ENCODE data around the gene SIGLEC7. TPM values are rescaled to one million over a fixed set of nuclear protein-coding genes. Genes with fewer than 3 reads are reported as not detected.

SIGLEC7 gene
- total RNA-seq, 4 donors from 2014 or later = 0.54 to 1.0 TPM; not detected in 2

GRCh38 chr19:51097166-51097738, 44.8 kb upstream of the SIGLEC7 start:
- intact Hi-C loops (cut with DNase I) = loop anchor here (5.0 kb wide), 1 partner anchor 75 kb away; no protein-coding TSS in a partner anchor
- Histone ChIP-seq H3K9me3 (no peaks in the 10 kb centered on the region), H3K4me1 (peaks cover 21 to 25% of the 10 kb centered on the region in 2 donors), H3K36me3 (peaks cover 0 to 5% of the 10 kb centered on the region in 2 donors), H3K27ac (no peak overlapping the region), H3K4me3 (replicated peaks in 1 of 3) (no peak overlapping the region), H3K27me3 (no peaks in the 10 kb centered on the region)
- TF ChIP-seq CTCF (IDR thresholded peaks at IDR 0.05) (peak in 5 of 6 experiments; percentile 35 to 78 (median 50)), POLR2A (IDR thresholded peaks at IDR 0.05) (no peak)
- WGBS, 2 donors = 13 to 17% methylated on average over 7 to 8 of the region's 8 CpGs
- peak; percentile 49 to 75 for DNase-seq

DNA sequence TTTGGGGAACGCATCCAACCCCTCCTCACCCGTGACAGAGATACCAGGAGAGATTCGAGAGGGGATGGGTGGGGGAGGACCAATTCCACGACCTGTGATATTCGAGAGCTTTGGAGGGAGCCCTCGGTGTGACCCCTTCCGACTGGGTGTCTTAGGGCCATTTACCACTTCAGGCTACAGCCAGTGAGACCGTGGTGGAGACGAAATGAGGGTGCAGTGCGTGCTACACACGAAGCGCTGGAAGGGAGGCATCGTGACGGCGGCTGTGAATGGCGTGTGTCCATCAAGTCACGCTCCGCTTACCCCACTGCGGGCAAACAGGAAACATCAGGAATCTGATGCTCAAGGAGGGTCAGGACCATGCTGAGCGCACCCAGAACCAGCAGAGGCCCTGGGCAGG, 44.3 kb upstream of the SIGLEC7 start:
- WGBS, 2 donors = 81 to 84% methylated on average over 19 to 20 of the region's 20 CpGs
- Histone ChIP-seq H3K4me3 (replicated peaks in 1 of 3) (no peak overlapping the region), H3K36me3 (peaks cover 0 to 11% of the 10 kb centered on the region in 2 donors), H3K4me1 (peaks cover 21 to 22% of the 10 kb centered on the region in 2 donors), H3K27ac (no peak overlapping the region), H3K27me3 (no peaks in the 10 kb centered on the region), H3K9me3 (no peaks in the 10 kb centered on the region)
- no peak for TF ChIP-seq POLR2A (IDR thresholded peaks at IDR 0.05)
- no peak for TF ChIP-seq CTCF (IDR thresholded peaks at IDR 0.05)
- intact Hi-C loops (cut with DNase I) = loop anchor here (5.0 kb wide), 1 partner anchor 75 kb away; no protein-coding TSS in a partner anchor
- no peak for DNase-seq

DNA sequence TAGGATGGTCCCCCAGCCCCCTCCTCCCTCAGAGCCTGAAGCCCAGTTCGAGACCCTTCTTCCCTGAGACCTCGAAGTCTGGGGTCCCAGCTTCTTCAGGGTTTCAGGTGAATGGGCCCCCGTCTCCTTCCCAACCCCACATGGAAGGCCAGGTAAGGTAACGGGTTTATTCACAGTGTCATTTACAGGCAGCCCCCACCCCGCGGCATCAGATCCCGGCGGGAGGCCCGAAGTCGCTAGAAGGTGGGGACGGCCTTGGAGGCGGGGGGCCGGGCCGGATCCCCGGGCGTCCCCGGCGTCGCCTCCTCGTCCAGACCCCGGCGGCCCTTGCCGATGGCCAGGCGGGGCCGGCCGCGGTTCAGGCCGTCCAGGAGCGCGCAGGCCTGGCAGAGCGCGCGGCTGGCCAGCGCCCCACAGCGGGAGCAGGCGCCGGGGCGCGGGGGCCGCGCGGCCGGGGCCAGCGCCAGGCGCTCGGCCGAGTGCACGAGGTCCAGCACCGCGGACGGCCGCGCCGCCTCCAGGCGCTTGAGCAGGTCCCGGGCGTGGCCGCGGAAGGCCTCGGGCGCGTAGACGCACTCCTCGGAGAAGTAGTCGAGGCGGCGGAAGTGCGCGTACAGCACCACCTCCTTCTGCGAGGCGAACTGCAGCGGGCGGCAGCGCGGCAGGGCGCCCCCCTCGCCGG, 43.6 kb upstream of the SIGLEC7 start:
- H3K27me3 ChIP-seq = no peaks in the 10 kb centered on the region
- peaks cover 14 to 17% of the 10 kb centered on the region in 2 donors for H3K4me1 ChIP-seq
- TF ChIP-seq CTCF (IDR thresholded peaks at IDR 0.05) (peak in 1 of 6 experiments; percentile 28), POLR2A (IDR thresholded peaks at IDR 0.05) (no peak)
- 63 to 89% methylated on average over 5 to 10 of the region's 78 CpGs for WGBS, 2 donors
- H3K36me3 ChIP-seq = peaks cover 0 to 12% of the 10 kb centered on the region in 2 donors
- H3K4me3 ChIP-seq (replicated peaks in 1 of 3) = no peak overlapping the region
- intact Hi-C loops (cut with DNase I) = loop anchor here (5.0 kb wide), 1 partner anchor 76 kb away; no protein-coding TSS in a partner anchor
- DNase-seq = peak; percentile 54
- H3K9me3 ChIP-seq = no peaks in the 10 kb centered on the region
- H3K27ac ChIP-seq = no peak overlapping the region

- intact Hi-C loops (cut with DNase I) = loop anchor here (5.0 kb wide), 1 partner anchor 77 kb away; no protein-coding TSS in a partner anchor
- H3K36me3 ChIP-seq = peaks cover 0 to 17% of the 10 kb centered on the region in 2 donors
- TF ChIP-seq CTCF (IDR thresholded peaks at IDR 0.05) (no peak), POLR2A (IDR thresholded peaks at IDR 0.05) (no peak)
- DNase-seq = no peak
- H3K27ac ChIP-seq = no peak overlapping the region
- 70 to 80% methylated on average over 10 of the region's 22 CpGs for WGBS, 2 donors
- no peaks in the 10 kb centered on the region for H3K9me3 ChIP-seq
- H3K4me1 ChIP-seq = peaks cover 11 to 12% of the 10 kb centered on the region in 2 donors
- H3K4me3 ChIP-seq (replicated peaks in 1 of 3) = no peak overlapping the region
- H3K27me3 ChIP-seq = no peaks in the 10 kb centered on the region
Observed at GRCh38 chr19:51099047-51099382, 43.1 kb upstream of the SIGLEC7 start.

GRCh38 chr19:51100601-51101000, 41.5 kb upstream of the SIGLEC7 start:
- Histone ChIP-seq H3K4me3 (replicated peaks in 1 of 3) (no peak overlapping the region), H3K27me3 (no peaks in the 10 kb centered on the region), H3K9me3 (no peaks in the 10 kb centered on the region), H3K36me3 (peaks cover 0 to 17% of the 10 kb centered on the region in 2 donors), H3K27ac (no peak overlapping the region), H3K4me1 (peaks cover 0 to under 1% of the 10 kb centered on the region in 2 donors)
- 69 to 83% methylated on average over 3 of the region's 3 CpGs for WGBS, 2 donors
- TF ChIP-seq POLR2A (IDR thresholded peaks at IDR 0.05) (no peak), CTCF (IDR thresholded peaks at IDR 0.05) (no peak)
- no peak for DNase-seq
- intact Hi-C loops (cut with DNase I) = no loop called here

All from thyroid gland (tissue), 4 donors.